ENCODE results near the gene ZSCAN9. TPM values are rescaled to one million over a fixed set of nuclear protein-coding genes. Genes with fewer than 3 reads are reported as not detected.

ZSCAN9 gene
- total and polyA plus RNA-seq, 2 experiments from 2014 or later, result 7.4 to 12.2 TPM

DNA sequence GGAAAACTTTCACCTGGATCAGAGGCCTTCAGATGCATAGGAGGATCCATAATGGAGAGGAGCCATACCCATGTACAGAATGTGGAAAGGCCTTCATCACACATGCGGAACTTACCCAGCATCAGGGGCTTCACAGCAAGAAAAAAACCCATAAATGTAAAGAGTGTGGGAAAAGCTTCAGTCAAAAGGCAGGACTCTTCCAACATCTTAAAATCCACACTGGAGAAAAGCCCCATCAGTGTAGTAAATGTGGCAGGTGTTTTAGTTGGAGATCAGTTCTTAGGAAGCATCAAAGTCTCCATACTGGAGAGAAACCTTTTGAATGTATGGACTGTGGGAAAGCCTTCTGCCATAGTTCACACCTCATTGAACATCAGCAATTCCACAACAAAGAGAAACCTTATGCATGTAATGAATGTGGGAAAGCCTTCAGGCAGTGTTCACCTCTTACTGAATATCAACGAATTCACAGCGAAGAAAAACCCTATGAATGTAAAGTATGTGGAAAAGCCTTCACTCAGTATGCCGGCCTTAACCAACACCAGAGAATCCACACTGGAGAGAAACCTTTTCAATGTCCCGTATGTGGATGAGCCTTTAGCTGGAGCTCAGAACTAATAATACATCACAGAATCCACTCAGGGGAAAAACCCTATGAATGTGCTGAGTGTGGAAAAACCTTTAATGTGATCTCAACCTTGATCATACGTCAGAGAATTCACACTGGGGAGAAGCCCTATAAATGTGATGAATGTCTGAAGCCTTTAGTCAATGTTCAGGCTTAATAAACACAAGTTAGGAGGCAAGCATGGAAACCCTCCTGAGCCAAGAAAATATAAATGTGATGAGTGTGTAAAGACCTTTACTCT is 36.7 kb upstream of the ZSCAN9 start:
- WGBS (ENCODE audit: low lambda C conversion rate, missing lambda C conversion rate), result 80% methylated on average over 6 of the region's 6 CpGs
- no peak for TF ChIP-seq EZH2phosphoT487 (IDR thresholded peaks at IDR 0.05; ENCODE audit: low read depth, severe bottlenecking, unreplicated experiment)
- TF ChIP-seq EZH2 (IDR thresholded peaks at IDR 0.05; ENCODE audit: borderline replicate concordance), result no peak
- TF ChIP-seq, protein P1, sequence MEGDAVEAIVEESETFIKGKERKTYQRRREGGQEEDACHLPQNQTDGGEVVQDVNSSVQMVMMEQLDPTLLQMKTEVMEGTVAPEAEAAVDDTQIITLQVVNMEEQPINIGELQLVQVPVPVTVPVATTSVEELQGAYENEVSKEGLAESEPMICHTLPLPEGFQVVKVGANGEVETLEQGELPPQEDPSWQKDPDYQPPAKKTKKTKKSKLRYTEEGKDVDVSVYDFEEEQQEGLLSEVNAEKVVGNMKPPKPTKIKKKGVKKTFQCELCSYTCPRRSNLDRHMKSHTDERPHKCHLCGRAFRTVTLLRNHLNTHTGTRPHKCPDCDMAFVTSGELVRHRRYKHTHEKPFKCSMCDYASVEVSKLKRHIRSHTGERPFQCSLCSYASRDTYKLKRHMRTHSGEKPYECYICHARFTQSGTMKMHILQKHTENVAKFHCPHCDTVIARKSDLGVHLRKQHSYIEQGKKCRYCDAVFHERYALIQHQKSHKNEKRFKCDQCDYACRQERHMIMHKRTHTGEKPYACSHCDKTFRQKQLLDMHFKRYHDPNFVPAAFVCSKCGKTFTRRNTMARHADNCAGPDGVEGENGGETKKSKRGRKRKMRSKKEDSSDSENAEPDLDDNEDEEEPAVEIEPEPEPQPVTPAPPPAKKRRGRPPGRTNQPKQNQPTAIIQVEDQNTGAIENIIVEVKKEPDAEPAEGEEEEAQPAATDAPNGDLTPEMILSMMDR (IDR thresholded peaks at IDR 0.05; ENCODE audit: poor library complexity), result no peak

DNA sequence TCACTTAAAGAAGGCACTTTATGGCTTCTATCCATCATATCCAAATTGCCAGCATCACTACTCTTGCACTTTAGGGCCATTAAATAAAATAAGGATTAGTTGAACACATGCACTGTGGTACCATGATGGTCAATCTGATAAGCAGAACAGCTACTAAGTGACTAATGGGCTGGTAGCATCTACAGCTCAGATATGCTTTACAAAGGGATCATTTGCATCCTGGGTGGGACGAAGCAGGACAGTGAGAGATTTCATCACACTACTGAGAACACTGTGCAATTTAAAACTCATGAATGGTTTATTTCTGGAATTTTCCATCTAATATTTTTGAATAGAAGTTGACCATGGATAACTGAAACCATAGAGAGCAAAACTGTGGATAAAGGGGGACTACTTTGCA is 25.1 kb upstream of the ZSCAN9 start:
- TF ChIP-seq, protein P1 (IDR thresholded peaks at IDR 0.05; ENCODE audit: poor library complexity), result no peak
- TF ChIP-seq EZH2 (IDR thresholded peaks at IDR 0.05; ENCODE audit: borderline replicate concordance), result no peak
- TF ChIP-seq EZH2phosphoT487 (IDR thresholded peaks at IDR 0.05; ENCODE audit: low read depth, severe bottlenecking, unreplicated experiment), result no peak

More for the DNA sequence above, 36.7 kb upstream of the ZSCAN9 start:
- Histone ChIP-seq H2AFZ (no peak overlapping the region), H3K9me2 (replicated peaks; ENCODE audit: insufficient read depth) (no peaks in the 10 kb centered on the region), H3K4me2 (no peak overlapping the region), H3K36me3 (replicated peaks; ENCODE audit: insufficient read depth, low read depth) (no peaks in the 10 kb centered on the region), H3K4me3 (no peak overlapping the region), H3K79me2 (no peaks in the 10 kb centered on the region), H3K9me3 (ENCODE audit: low read depth) (peaks cover 11% of the 10 kb centered on the region), H3K27ac (no peak overlapping the region), H4K20me1 (ENCODE audit: insufficient read depth, poor library complexity, severe bottlenecking) (no peaks in the 10 kb centered on the region), H3K27me3 (no peaks in the 10 kb centered on the region), H3K4me1 (ENCODE audit: insufficient read depth) (no peaks in the 10 kb centered on the region)
- DNase-seq (ENCODE audit: low spot score), result no peak

DNA sequence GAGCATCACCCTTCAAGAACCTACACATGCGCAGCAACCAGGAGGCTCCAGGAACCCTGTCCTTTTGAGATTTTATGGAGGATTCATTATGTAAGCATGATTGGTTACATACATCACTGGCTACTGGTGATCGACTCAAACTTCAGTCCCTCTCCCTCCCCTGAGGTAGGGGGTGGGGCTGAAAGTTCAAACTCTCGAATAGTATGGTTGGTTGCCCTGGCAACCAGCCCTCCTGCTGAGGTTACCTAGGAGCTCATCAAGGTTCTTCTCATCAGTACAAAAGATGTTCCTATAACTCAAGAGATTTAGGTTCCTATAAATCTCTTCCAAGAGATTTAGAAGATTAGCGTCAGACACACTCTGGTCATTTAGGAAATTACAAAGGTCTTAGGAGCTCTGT is 21.9 kb upstream of the ZSCAN9 start:
- no peaks in the 10 kb centered on the region for H3K79me2 ChIP-seq
- H3K36me3 ChIP-seq (replicated peaks; ENCODE audit: insufficient read depth, low read depth), result no peaks in the 10 kb centered on the region
- WGBS (ENCODE audit: low lambda C conversion rate, missing lambda C conversion rate), result 52% methylated on average over 4 of the region's 4 CpGs
- no peaks in the 10 kb centered on the region for H3K9me2 ChIP-seq (replicated peaks; ENCODE audit: insufficient read depth)
- H2AFZ ChIP-seq, result no peak overlapping the region
- peaks cover 51% of the 10 kb centered on the region for H3K27me3 ChIP-seq
- H3K9me3 ChIP-seq (ENCODE audit: low read depth), result no peaks in the 10 kb centered on the region
- H3K27ac ChIP-seq, result no peak overlapping the region
- H3K4me2 ChIP-seq, result no peak overlapping the region
- TF ChIP-seq EZH2 (IDR thresholded peaks at IDR 0.05; ENCODE audit: borderline replicate concordance), result no peak
- TF ChIP-seq, protein P1 (IDR thresholded peaks at IDR 0.05; ENCODE audit: poor library complexity), result no peak
- no peak for TF ChIP-seq EZH2phosphoT487 (IDR thresholded peaks at IDR 0.05; ENCODE audit: low read depth, severe bottlenecking, unreplicated experiment)
- H3K4me1 ChIP-seq (ENCODE audit: insufficient read depth), result peaks cover 12% of the 10 kb centered on the region
- H3K4me3 ChIP-seq, result no peak overlapping the region
- no peaks in the 10 kb centered on the region for H4K20me1 ChIP-seq (ENCODE audit: insufficient read depth, poor library complexity, severe bottlenecking)
- no peak for DNase-seq (ENCODE audit: low spot score)

More for the DNA sequence above, 25.1 kb upstream of the ZSCAN9 start:
- no peaks in the 10 kb centered on the region for H3K9me2 ChIP-seq (replicated peaks; ENCODE audit: insufficient read depth)
- H3K4me3 ChIP-seq, result no peak overlapping the region
- no peaks in the 10 kb centered on the region for H3K4me1 ChIP-seq (ENCODE audit: insufficient read depth)
- H3K27me3 ChIP-seq, result peaks cover 20% of the 10 kb centered on the region
- H4K20me1 ChIP-seq (ENCODE audit: insufficient read depth, poor library complexity, severe bottlenecking), result no peaks in the 10 kb centered on the region
- no peak overlapping the region for H3K27ac ChIP-seq
- WGBS (ENCODE audit: low lambda C conversion rate, missing lambda C conversion rate), result 71% methylated on average over 1 of the region's 1 CpG
- no peaks in the 10 kb centered on the region for H3K9me3 ChIP-seq (ENCODE audit: low read depth)
- no peak for DNase-seq (ENCODE audit: low spot score)
- no peaks in the 10 kb centered on the region for H3K79me2 ChIP-seq
- no peak overlapping the region for H2AFZ ChIP-seq
- H3K36me3 ChIP-seq (replicated peaks; ENCODE audit: insufficient read depth, low read depth), result no peaks in the 10 kb centered on the region
- H3K4me2 ChIP-seq, result no peak overlapping the region
